Esophagus squamous epithelium (tissue), 4 donors: ENCODE data around the gene MARCHF11.

Experiments
- CTCF ChIP-seq, 6 experiments: fragments of 450-650 bp in 4 of 6; fragments of 200-600 bp in 2 of 6; sonication (generic) in 2 of 6; IDR thresholded peaks; one replicate each; pipeline ENCODE4 v1.5.1; 2016 to 2019; ENCODE audit warnings: antibody characterized with exemption in 6 of 6, mild to moderate bottlenecking in 4 of 6, moderate library complexity in 4 of 6
- POLR2A ChIP-seq, 4 donors: fragments of 450-650 bp; IDR thresholded peaks; one replicate each; pipeline ENCODE4 v1.6.1; 2017; ENCODE audit warnings: antibody characterized with exemption in 4 of 4, mild to moderate bottlenecking in 4 of 4, moderate library complexity in 3 of 4

GRCh38 chr5:16179936-16180788 lies 571 bp upstream of the MARCHF11 start:
- no peak for TF ChIP-seq CTCF (IDR thresholded peaks at IDR 0.05)
- no peak for TF ChIP-seq POLR2A (IDR thresholded peaks at IDR 0.05)
